ENCODE measurements around the gene CDH18. TPM values are rescaled to one million over a fixed set of nuclear protein-coding genes. Genes with fewer than 3 reads are reported as not detected.

The CDH18 gene
- total and polyA plus RNA-seq, 8 donors: 0.58 to 1.9 (median 1.1) TPM; not detected in 2

GRCh38 chr5:20017021-20017420 is 29.0 kb upstream of the CDH18 start:
- no peak for TF ChIP-seq CTCF (IDR thresholded peaks at IDR 0.05)
- intact Hi-C loops (cut with DNase I): no loop called here
- Histone ChIP-seq H3K36me3 (no peaks in the 10 kb centered on the region), H3K9me3 (peaks cover 0 to 33% of the 10 kb centered on the region in 2 donors), H3K27me3 (no peaks in the 10 kb centered on the region), H3K4me1 (no peaks in the 10 kb centered on the region), H3K4me3 (no peak overlapping the region), H3K27ac (no peak overlapping the region)
- no peak for ATAC-seq
- DNase-seq: no peak

- Histone ChIP-seq H3K36me3 (no peaks in the 10 kb centered on the region), H3K9me3 (peaks cover 0 to 2% of the 10 kb centered on the region in 2 donors), H3K27me3 (no peaks in the 10 kb centered on the region), H3K4me1 (no peaks in the 10 kb centered on the region), H3K4me3 (no peak overlapping the region), H3K27ac (no peak overlapping the region)
- intact Hi-C loops (cut with DNase I): no loop called here
- ATAC-seq (no peak), DNase-seq (no peak)
- TF ChIP-seq CTCF (IDR thresholded peaks at IDR 0.05): no peak
These were observed 12.4 kb upstream of the CDH18 start for GRCh38 chr5:20000416-20000815.

GRCh38 chr5:19988457-19988856 is 457 bp upstream of the CDH18 start:
- TF ChIP-seq CTCF (IDR thresholded peaks at IDR 0.05): no peak
- ATAC-seq: no peak
- Histone ChIP-seq H3K27me3 (peaks cover 5 to 12% of the 10 kb centered on the region in 2 donors), H3K27ac (no peak overlapping the region), H3K9me3 (no peaks in the 10 kb centered on the region), H3K36me3 (no peaks in the 10 kb centered on the region), H3K4me3 (no peak overlapping the region), H3K4me1 (no peaks in the 10 kb centered on the region)
- DNase-seq: no peak
- intact Hi-C loops (cut with DNase I): no loop called here

GRCh38 chr5:19986806-19987205 is 1.2 kb downstream of the CDH18 start:
- Histone ChIP-seq H3K4me3 (no peak overlapping the region), H3K27ac (no peak overlapping the region), H3K36me3 (no peaks in the 10 kb centered on the region), H3K27me3 (peaks cover 5 to 12% of the 10 kb centered on the region in 2 donors), H3K9me3 (no peaks in the 10 kb centered on the region), H3K4me1 (no peaks in the 10 kb centered on the region)
- DNase-seq (no peak), ATAC-seq (no peak)
- TF ChIP-seq CTCF (IDR thresholded peaks at IDR 0.05): no peak
- intact Hi-C loops (cut with DNase I): no loop called here

GRCh38 chr5:19986031-19986619 is 1.9 kb downstream of the CDH18 start:
- H3K9me3 ChIP-seq: peaks cover 0 to 5% of the 10 kb centered on the region in 2 donors
- H3K4me3 ChIP-seq: no peak overlapping the region
- H3K27me3 ChIP-seq: peaks cover 5 to 12% of the 10 kb centered on the region in 2 donors
- no peak for TF ChIP-seq CTCF (IDR thresholded peaks at IDR 0.05)
- H3K36me3 ChIP-seq: no peaks in the 10 kb centered on the region
- no peaks in the 10 kb centered on the region for H3K4me1 ChIP-seq
- ATAC-seq: no peak
- no peak overlapping the region for H3K27ac ChIP-seq
- intact Hi-C loops (cut with DNase I): no loop called here
- DNase-seq: no peak

All from left lung (tissue), 10 donors.